Smooth muscle cell (in vitro differentiated cells): ENCODE measurements around the gene ANP32A. TPM values are rescaled to one million over a fixed set of nuclear protein-coding genes. Genes with fewer than 3 reads are reported as not detected.

Experiments used
- DNase-seq: peaks from one replicate; lab custom pipeline; 2025; ENCODE audit not compliant: unreplicated experiment; lab: John Stamatoyannopoulos, UW
- H2AFZ ChIP-seq: fragments of 200-600 bp; sonication (generic); 2 replicates; pipeline ENCODE4 v1.6.0; 2016; ENCODE audit warnings: antibody characterized with exemption, low read depth, mild to moderate bottlenecking
- H3F3A ChIP-seq: fragments of 200-600 bp; sonication (generic); 2 replicates; pipeline ENCODE4 v1.6.0; 2017; ENCODE audit warnings: antibody characterized with exemption, low read depth
- H3K27ac ChIP-seq: fragments of 200-600 bp; sonication (generic); 2 replicates; pipeline ENCODE4 v1.5.1; 2016; ENCODE audit warnings: low read depth, mild to moderate bottlenecking
- H3K27me3 ChIP-seq: fragments of 200-600 bp; sonication (generic); 2 replicates; pipeline ENCODE4 v1.6.1; 2016; ENCODE audit warnings: low read depth, mild to moderate bottlenecking
- H3K36me3 ChIP-seq: fragments of 200-600 bp; sonication (generic); 2 replicates; pipeline ENCODE4 v1.5.1; 2016; ENCODE audit warnings: low read depth
- H3K4me1 ChIP-seq: fragments of 200-600 bp; sonication (generic); 2 replicates; pipeline ENCODE4 v1.5.1; 2016; ENCODE audit warnings: low read depth
- H3K4me2 ChIP-seq: fragments of 200-600 bp; sonication (generic); 2 replicates; pipeline ENCODE4 v1.6.0; 2016; ENCODE audit warnings: mild to moderate bottlenecking
- H3K4me3 ChIP-seq: fragments of 200-600 bp; sonication (generic); 2 replicates; pipeline ENCODE4 v1.5.1; 2016; ENCODE audit warnings: mild to moderate bottlenecking
- H3K79me2 ChIP-seq: fragments of 200-600 bp; sonication (generic); 2 replicates; pipeline ENCODE4 v1.6.0; 2016; ENCODE audit warnings: low read depth, mild to moderate bottlenecking
- H3K9ac ChIP-seq: fragments of 200-600 bp; sonication (generic); 2 replicates; pipeline ENCODE4 v1.6.0; 2016; ENCODE audit warnings: low read depth
- H3K9me3 ChIP-seq: fragments of 200-600 bp; sonication (generic); replicated peaks from 2 replicates; pipeline ENCODE4 v1.5.1; 2016; ENCODE audit warnings: low read depth
- H4K20me1 ChIP-seq: fragments of 200-600 bp; sonication (generic); 2 replicates; pipeline ENCODE4 v1.6.0; 2016; ENCODE audit warnings: low read depth
- WGBS: methylation state at CpG from one replicate; pipeline ENCODE4 v1.1.7; 2016; ENCODE audit warnings: low lambda C conversion rate; 5-methylcytosine and 5-hydroxymethylcytosine counted together
- polyA plus RNA-seq: library from polyadenylated mRNA; unstranded; fragments of >200 nt; fragmentation: Nextera tagmentation; extraction: Ambion mirVana; gene quantifications from 2 replicates; pipeline ENCODE4 v1.2.1, GENCODE V29; 2016
- total RNA-seq: library from RNA; depleted of rRNA; stranded (reverse); fragments of >200 nt; gene quantifications from 2 replicates; pipeline ENCODE4 v1.2.3, GENCODE V29; 2014
- TF ChIP-seq, protein P1 (sequence below): fragments of 200-600 bp; sonication (generic); IDR thresholded peaks from 2 replicates; pipeline ENCODE4 v1.5.1; 2017; ENCODE audit warnings: borderline replicate concordance, mild to moderate bottlenecking, antibody characterized with exemption; ENCODE audit not compliant: insufficient read depth, poor library complexity, severe bottlenecking

ANP32A gene
- total and polyA plus RNA-seq, 2 experiments from 2014 or later = 63.1 to 93.7 TPM

DNA sequence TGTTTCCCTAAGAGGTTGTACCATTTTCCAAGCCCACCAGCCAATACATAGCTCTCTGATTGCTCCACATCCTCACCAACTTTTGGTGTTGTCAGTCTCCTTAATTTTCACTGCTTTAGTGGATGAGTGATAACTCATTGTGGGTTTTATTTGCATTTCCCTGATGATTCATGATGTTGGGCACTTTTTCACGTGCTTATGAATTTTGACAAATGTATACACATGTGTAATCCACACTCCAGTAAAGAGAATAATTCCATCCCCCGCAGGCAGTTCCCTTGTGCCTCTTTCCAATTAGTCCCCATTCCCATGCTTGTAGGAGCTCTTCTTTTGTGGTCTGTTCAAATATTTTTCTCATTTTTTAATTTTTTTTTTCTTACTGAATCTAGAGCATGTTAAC, 52.4 kb downstream of the ANP32A start:
- H3K79me2 ChIP-seq = no peaks in the 10 kb centered on the region
- H3K9me3 ChIP-seq = no peaks in the 10 kb centered on the region
- no peak overlapping the region for H3K4me3 ChIP-seq
- no peaks in the 10 kb centered on the region for H3K36me3 ChIP-seq
- TF ChIP-seq, protein P1, sequence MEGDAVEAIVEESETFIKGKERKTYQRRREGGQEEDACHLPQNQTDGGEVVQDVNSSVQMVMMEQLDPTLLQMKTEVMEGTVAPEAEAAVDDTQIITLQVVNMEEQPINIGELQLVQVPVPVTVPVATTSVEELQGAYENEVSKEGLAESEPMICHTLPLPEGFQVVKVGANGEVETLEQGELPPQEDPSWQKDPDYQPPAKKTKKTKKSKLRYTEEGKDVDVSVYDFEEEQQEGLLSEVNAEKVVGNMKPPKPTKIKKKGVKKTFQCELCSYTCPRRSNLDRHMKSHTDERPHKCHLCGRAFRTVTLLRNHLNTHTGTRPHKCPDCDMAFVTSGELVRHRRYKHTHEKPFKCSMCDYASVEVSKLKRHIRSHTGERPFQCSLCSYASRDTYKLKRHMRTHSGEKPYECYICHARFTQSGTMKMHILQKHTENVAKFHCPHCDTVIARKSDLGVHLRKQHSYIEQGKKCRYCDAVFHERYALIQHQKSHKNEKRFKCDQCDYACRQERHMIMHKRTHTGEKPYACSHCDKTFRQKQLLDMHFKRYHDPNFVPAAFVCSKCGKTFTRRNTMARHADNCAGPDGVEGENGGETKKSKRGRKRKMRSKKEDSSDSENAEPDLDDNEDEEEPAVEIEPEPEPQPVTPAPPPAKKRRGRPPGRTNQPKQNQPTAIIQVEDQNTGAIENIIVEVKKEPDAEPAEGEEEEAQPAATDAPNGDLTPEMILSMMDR = no peak
- no peak overlapping the region for H3K27ac ChIP-seq
- 15% methylated on average over 2 of the region's 2 CpGs for WGBS
- H3K27me3 ChIP-seq = no peaks in the 10 kb centered on the region
- no peak overlapping the region for H3K4me2 ChIP-seq
- H3F3A ChIP-seq = no peaks in the 10 kb centered on the region
- no peaks in the 10 kb centered on the region for H3K4me1 ChIP-seq
- no peak overlapping the region for H3K9ac ChIP-seq
- no peak for DNase-seq
- H2AFZ ChIP-seq = no peak overlapping the region
- H4K20me1 ChIP-seq = no peaks in the 10 kb centered on the region

DNA sequence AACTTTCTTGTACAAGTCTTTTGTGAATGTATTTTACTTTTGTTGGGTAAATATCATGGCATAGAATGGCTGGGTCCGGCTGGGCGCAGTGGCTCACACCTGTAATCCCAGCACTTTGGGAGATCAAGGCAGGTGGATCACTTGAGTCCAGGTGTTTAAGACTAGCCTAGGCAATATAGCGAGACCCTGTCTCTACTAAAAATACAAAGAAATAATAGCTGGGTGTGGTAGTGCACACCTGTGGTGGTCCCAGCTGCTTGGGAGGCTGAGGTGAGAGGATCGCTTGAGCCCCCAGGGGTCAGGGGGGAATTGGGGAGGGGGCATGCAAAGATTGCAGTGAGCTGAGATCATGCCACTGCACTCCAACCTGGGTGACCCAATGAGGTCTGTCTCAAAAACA, 52.9 kb downstream of the ANP32A start:
- 68% methylated on average over 4 of the region's 4 CpGs for WGBS
- Histone ChIP-seq H4K20me1 (no peaks in the 10 kb centered on the region), H3K27me3 (no peaks in the 10 kb centered on the region), H3K4me2 (no peak overlapping the region), H3F3A (no peaks in the 10 kb centered on the region), H3K4me1 (no peaks in the 10 kb centered on the region), H3K9ac (no peak overlapping the region), H2AFZ (no peak overlapping the region), H3K36me3 (no peaks in the 10 kb centered on the region), H3K27ac (no peak overlapping the region), H3K79me2 (no peaks in the 10 kb centered on the region), H3K4me3 (no peak overlapping the region), H3K9me3 (no peaks in the 10 kb centered on the region)
- TF ChIP-seq, protein P1 = no peak
- DNase-seq = no peak

DNA sequence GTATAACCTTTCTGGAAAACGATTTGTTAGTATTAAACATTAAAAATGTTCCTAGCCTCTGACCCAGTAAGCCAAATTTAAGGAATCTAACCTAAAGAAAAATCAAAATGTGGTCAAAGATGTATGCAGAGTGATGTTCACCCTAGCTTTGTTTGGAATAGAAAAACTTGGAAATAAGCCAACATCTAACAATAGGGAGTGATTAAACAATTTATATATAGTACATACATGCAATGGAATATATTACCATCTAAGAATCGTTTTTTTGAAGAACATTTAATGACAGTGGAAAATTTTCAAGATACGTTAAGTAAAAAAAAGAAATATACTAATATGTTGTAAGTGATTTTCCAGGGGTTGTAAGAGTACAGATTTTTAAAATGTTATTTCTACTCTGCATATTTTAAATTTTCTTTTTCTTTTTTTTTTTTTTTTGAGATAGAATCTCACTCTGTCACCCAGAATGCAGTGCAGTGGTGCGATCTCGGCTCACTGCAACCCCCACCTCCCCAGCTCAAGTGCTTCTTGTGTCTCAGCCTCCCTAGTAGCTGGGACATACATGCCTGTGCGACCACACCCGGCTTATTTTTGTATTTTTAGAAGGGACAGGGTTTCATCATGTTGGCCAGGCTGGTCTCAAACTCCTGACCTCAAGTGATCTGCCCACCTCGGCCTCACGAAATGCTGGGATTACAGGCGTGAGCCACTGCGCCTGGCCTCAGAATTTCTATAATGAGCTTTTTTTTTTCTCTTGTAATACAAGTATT, 54.9 kb downstream of the ANP32A start:
- no peaks in the 10 kb centered on the region for H4K20me1 ChIP-seq
- 89% methylated on average over 11 of the region's 11 CpGs for WGBS
- H3K36me3 ChIP-seq = no peaks in the 10 kb centered on the region
- no peaks in the 10 kb centered on the region for H3K27me3 ChIP-seq
- H3K9ac ChIP-seq = no peak overlapping the region
- no peak for DNase-seq
- no peak overlapping the region for H2AFZ ChIP-seq
- H3K9me3 ChIP-seq = no peaks in the 10 kb centered on the region
- no peaks in the 10 kb centered on the region for H3F3A ChIP-seq
- no peak overlapping the region for H3K4me3 ChIP-seq
- no peak overlapping the region for H3K4me2 ChIP-seq
- TF ChIP-seq, protein P1 = no peak
- no peaks in the 10 kb centered on the region for H3K4me1 ChIP-seq
- no peaks in the 10 kb centered on the region for H3K79me2 ChIP-seq
- H3K27ac ChIP-seq = no peak overlapping the region

DNA sequence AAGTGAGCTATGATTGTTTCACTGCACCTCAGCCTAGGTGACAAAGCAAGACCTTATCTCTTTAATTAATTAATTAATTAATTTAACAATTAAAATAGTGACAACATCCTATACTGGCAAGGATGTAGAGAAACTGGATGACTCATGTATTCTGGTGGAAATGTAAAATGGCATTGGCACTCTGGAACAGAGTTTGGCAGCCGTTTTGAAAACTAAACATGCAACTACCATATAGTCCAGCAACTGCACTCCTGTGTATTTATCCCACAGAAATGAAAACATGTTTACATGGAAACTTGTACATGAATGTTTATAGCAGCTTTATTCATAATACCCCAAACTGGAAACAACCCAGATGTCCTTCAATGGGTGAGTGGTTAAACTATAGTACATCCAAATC, 56.6 kb downstream of the ANP32A start:
- Histone ChIP-seq H3K27me3 (no peaks in the 10 kb centered on the region), H3K27ac (no peak overlapping the region), H3K9me3 (no peaks in the 10 kb centered on the region), H4K20me1 (no peaks in the 10 kb centered on the region), H3K79me2 (no peaks in the 10 kb centered on the region), H3K4me2 (no peak overlapping the region), H3K9ac (no peak overlapping the region), H2AFZ (no peak overlapping the region), H3K36me3 (no peaks in the 10 kb centered on the region), H3K4me3 (no peak overlapping the region), H3K4me1 (no peaks in the 10 kb centered on the region), H3F3A (no peaks in the 10 kb centered on the region)
- 84% methylated on average over 1 of the region's 1 CpG for WGBS
- TF ChIP-seq, protein P1 = no peak
- DNase-seq = no peak
